KBM-7 (cell line): ENCODE results near the gene LCNL1.

ENCODE experiments used
- DNase-seq: peaks from one replicate; pipeline ENCODE4 v3.0.0-alpha.2; 2015
- in situ Hi-C: fragments of 300-500 bp; cut with MboI; formaldehyde crosslinking; loops from 2 replicates; pipeline ENCODE4 v1.14.3; 2020; ENCODE audit warnings: low sequenced_read_pairs, low pct_unique_long_range_greater_than_20kb, mixed read lengths

Gene LCNL1

GRCh38 chr9:136969774-136970173 is 13.0 kb upstream of the LCNL1 start:
- no peak for DNase-seq
- in situ Hi-C loops, result no loop called here

GRCh38 chr9:136970361-136970760 is 12.4 kb upstream of the LCNL1 start:
- in situ Hi-C loops, result no loop called here
- no peak for DNase-seq

- in situ Hi-C loops, result no loop called here
- no peak for DNase-seq
Measured at GRCh38 chr9:136971746-136972145, 11.0 kb upstream of the LCNL1 start.

DNA sequence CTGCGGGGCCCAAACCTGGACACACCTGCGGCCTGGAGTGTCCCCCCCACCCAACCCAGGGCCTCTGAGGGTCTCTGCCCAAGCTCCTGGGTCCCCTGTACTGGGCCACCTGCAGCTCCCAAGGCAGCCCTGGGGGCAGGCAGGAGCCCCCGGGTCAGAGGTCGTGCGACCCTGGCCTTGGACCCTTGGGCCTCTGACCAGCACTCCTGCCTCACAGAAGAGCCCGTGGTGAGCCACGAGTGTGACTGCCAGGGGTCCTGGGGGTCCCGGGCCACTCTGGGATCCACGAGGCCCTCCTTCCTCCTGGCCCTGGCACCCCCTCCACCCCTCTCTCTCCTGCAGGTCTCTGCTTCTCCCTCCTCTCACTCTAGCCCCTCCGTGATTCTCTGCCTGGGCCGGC is 10.5 kb upstream of the LCNL1 start:
- in situ Hi-C loops, result no loop called here
- DNase-seq, result no peak

- in situ Hi-C loops, result no loop called here
- no peak for DNase-seq
Measured at GRCh38 chr9:136972743-136973142, 10.1 kb upstream of the LCNL1 start.

GRCh38 chr9:136973618-136974617 is 8.9 kb upstream of the LCNL1 start:
- in situ Hi-C loops, result no loop called here
- DNase-seq, result no peak

GRCh38 chr9:136974817-136975535 is 7.8 kb upstream of the LCNL1 start:
- in situ Hi-C loops, result no loop called here
- DNase-seq, result no peak

GRCh38 chr9:136975644-136976043 is 7.1 kb upstream of the LCNL1 start:
- in situ Hi-C loops, result no loop called here
- DNase-seq, result peak; percentile 64

GRCh38 chr9:136977223-136977622 is 5.6 kb upstream of the LCNL1 start, which contains the start of gene PTGDS:
Gene PTGDS, plus strand, starts transcription at chr9:136977504. Its CDS starts 75 bp downstream, at chr9:136977579.
- in situ Hi-C loops, result no loop called here
- DNase-seq, result no peak

- no peak for DNase-seq
- in situ Hi-C loops, result no loop called here
Measured at GRCh38 chr9:136977649-136978072, 5.1 kb upstream of the LCNL1 start.

DNA sequence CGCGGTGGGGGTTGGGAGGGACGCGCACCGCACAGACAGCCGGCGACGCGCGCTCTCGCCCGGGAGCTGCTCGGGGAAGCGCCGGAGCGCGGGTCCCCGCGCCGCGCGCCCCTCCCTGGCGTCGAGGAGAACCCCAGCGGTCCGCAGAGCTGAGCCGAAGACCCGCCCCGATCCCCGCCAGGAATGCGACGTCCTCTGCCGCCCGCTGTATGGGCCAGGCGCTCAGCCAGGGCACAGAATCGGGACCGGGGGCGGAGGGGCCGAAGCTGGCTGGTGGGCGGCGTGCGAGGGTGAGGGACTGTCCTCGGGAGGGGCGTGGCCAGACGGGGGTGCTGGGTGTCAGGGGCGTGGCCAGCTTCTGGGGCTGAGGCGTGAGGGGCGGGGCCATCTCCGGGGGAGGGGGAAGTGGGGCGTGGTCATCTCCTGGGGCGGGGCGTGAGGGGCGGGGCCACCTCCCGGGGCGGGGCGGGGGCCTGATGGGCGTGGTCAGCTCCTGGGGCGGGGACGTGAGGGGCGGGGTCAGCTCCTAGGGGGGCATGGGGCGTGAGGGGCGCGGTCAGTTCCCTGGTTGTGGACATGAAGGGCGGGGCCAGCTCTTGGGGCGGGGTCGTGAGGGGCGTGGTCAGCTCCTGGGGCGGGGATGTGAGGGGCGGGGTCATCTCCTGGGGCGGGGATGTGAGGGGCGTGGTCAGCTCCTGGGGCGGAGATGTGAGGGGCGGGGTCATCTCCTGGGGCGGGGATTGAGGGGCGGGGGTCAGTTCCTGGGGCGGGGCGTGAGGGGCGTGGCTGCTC is 4.5 kb upstream of the LCNL1 start:
- in situ Hi-C loops, result no loop called here
- DNase-seq, result no peak

DNA sequence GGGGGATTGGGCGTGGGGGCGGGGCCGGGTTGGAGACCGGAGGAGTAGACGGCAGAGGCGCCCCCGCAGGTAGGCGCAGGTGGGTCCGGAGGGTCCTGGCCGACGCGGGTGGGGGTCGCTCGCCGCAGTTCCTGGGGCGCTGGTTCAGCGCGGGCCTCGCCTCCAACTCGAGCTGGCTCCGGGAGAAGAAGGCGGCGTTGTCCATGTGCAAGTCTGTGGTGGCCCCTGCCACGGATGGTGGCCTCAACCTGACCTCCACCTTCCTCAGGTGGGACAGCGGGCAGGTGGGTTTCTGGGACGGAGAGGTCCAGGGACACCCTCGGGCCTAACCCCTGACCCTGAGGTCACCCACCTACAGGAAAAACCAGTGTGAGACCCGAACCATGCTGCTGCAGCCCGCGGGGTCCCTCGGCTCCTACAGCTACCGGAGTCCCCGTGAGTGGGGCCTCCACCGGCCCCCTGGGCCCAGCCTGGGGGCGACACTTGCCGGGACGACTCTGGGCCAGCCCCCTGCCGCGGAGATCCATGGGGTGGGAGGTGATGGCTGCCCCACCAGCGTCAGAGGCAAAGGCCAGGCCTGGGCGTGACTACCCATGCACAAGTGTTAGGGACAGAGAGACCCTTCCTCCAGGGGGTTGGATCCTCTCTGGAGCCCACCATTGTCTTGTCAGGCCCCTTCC is 3.8 kb upstream of the LCNL1 start:
- DNase-seq, result no peak
- in situ Hi-C loops, result no loop called here

DNA sequence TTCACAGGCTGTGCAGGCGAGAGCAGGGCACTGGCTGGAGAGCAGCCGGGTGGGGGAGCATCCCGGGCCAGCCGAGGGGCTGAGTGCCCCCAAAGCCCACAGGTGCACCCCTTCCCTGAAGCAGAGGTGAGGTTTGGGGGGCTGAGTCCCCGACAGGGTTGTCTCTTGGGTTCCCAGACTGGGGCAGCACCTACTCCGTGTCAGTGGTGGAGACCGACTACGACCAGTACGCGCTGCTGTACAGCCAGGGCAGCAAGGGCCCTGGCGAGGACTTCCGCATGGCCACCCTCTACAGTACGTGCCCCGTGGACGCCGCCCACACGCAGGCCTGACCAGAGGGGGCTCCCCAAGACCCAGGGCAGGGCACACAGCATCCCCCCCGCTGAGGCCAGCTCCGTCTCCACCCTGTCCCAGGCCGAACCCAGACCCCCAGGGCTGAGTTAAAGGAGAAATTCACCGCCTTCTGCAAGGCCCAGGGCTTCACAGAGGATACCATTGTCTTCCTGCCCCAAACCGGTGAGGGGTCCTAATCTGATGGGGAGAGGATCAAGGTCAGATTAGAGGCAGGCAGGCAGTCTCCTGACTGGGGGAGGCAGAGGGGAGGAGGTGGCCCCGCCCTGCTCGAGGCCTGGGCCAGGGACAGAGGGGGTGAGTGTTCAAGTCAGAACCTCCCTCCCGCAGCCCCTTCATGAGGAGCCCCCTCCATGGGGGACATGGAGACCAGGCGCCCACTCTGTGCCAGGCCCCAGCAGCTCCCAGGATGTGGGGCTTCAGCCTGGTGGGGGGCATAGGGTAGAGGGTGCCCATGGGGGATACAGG is 2.8 kb upstream of the LCNL1 start:
- in situ Hi-C loops, result no loop called here
- DNase-seq, result no peak

DNA sequence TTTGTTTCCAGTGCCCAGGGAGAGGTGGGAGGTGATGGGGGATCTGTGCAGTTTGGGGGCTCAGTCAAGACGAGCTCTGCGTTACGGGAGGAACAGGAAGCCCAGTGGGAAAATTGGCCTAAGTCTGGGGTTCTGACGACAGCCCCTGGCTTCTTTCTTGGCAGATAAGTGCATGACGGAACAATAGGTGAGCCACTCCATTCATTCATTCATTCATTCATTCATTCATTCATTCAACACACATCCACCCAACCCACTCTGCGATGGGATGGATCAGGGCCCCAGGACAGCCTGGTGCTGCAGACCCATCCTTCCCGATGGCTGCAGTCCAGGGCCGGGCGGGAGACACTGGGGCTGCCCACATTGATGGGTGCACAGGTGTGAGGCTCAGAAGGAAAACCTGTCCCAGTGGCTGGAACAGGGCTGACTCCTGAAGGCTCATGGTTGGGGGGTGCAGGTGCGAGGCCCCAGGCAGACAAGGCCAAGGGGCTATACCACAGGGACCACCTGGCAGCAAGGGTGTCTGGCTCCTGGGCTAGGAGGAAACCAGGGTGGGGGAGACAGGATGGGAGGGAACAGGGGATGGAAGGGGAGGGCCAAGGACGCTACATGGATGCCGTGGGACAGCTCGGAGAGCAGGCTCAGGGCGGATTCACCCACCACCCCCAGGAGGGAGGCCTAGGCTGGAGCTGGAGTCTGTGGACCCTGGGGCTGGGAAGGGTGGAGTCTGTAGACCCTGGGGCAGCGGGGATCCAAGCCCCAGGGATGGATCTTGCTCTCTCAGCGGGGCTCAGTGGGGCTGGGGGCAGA is 1.9 kb upstream of the LCNL1 start:
- in situ Hi-C loops, result no loop called here

GRCh38 chr9:136981588-136982231 is 1.1 kb upstream of the LCNL1 start:
- in situ Hi-C loops, result no loop called here
- DNase-seq, result no peak

More for the DNA sequence above, 1.9 kb upstream of the LCNL1 start:
- DNase-seq, result no peak

- in situ Hi-C loops, result no loop called here
- no peak for DNase-seq
Measured at GRCh38 chr9:136983167-136983566, 374 bp downstream of the LCNL1 start.
